Measurements from ENCODE around the gene STARD13. TPM values are rescaled to one million over a fixed set of nuclear protein-coding genes. Genes with fewer than 3 reads are reported as not detected.

The STARD13 gene
- total RNA-seq, 4 donors from 2014 or later, result 36.8 to 65.6 (median 46.0) TPM

- no peak overlapping the region for H3K4me3 ChIP-seq
- no peak for TF ChIP-seq CTCF (IDR thresholded peaks at IDR 0.05)
- no peak for TF ChIP-seq POLR2A (IDR thresholded peaks at IDR 0.05)
- H3K9me3 ChIP-seq, result no peaks in the 10 kb centered on the region
- intact Hi-C loops (cut with DNase I; ENCODE audit: low total_unique reads), result no loop called here
- no peak for DNase-seq
- H3K36me3 ChIP-seq, result no peaks in the 10 kb centered on the region
- H3K4me1 ChIP-seq, result no peaks in the 10 kb centered on the region
- H3K27me3 ChIP-seq, result no peaks in the 10 kb centered on the region
- H3K27ac ChIP-seq, result no peak overlapping the region
These were observed 27.9 kb upstream of the STARD13 start for GRCh38 chr13:33313504-33313903.

- Histone ChIP-seq H3K27ac (peak overlapping the region in 1 of 2 donors; percentile 46), H3K9me3 (no peaks in the 10 kb centered on the region), H3K27me3 (no peaks in the 10 kb centered on the region), H3K36me3 (no peaks in the 10 kb centered on the region), H3K4me1 (no peaks in the 10 kb centered on the region), H3K4me3 (no peak overlapping the region)
- DNase-seq, result no peak
- TF ChIP-seq CTCF (IDR thresholded peaks at IDR 0.05), result no peak
- no peak for TF ChIP-seq POLR2A (IDR thresholded peaks at IDR 0.05)
- intact Hi-C loops (cut with DNase I; ENCODE audit: low total_unique reads), result no loop called here
These were observed 27.3 kb upstream of the STARD13 start for GRCh38 chr13:33312861-33313212.

DNA sequence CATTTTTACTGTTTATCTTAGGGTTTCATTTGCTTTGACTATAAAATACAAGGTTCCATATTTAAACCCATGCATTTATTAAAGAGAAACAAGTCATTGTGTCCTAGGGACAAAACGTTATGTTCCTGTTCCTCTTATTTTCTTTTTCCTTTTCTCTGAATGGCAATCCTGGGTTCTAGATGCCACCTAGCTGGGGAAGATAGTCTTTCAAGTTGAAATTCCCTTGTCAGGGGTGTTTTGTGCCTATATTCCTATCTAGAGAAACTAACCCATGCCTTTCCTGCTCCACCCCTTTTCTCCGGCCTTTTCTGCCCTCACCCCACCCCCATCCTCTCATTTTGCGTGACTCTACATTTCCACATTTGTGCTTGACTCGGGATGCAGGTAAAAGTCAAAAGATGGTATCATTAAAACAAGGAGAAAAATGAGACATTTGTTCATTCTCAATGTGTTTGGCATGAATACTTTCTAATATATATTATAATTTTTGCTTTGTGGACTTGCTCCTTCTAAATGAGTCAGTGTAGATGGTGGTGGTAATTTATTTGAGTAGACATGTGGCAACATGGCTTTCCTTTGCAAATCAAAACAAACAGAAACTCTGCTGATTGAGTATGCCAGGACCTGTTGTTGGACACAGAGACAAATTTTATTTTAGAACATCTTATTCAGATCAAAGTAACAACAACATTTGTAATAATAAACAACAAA is 26.8 kb upstream of the STARD13 start:
- intact Hi-C loops (cut with DNase I; ENCODE audit: low total_unique reads), result no loop called here
- Histone ChIP-seq H3K4me3 (no peak overlapping the region), H3K36me3 (no peaks in the 10 kb centered on the region), H3K4me1 (no peaks in the 10 kb centered on the region), H3K9me3 (no peaks in the 10 kb centered on the region), H3K27me3 (no peaks in the 10 kb centered on the region), H3K27ac (peak overlapping the region; percentile 7 to 46)
- DNase-seq, result no peak
- TF ChIP-seq POLR2A (IDR thresholded peaks at IDR 0.05) (no peak), CTCF (IDR thresholded peaks at IDR 0.05) (peak in 3 of 4 experiments; percentile 10 to 38 (median 34))

DNA sequence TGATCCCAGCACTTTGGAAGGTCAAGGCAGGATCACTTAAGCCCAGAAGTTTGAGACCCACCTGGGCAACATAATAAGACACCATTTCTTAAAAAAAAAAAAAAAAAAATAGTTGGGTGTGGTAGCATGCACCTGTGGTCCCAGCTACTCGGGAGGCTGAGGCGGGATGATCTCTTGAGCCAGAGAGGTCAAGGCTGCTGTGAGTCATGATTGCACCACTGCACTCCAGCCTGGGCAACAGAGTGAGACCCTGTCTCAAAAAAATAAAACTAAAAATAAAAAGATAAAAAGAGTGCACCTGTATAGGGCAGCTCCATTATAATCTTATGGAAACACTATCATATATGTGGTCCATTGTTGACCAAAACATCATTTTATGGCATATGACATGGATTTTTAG is 25.5 kb upstream of the STARD13 start:
- Histone ChIP-seq H3K9me3 (no peaks in the 10 kb centered on the region), H3K36me3 (no peaks in the 10 kb centered on the region), H3K27ac (no peak overlapping the region), H3K4me1 (no peaks in the 10 kb centered on the region), H3K4me3 (no peak overlapping the region), H3K27me3 (no peaks in the 10 kb centered on the region)
- no peak for TF ChIP-seq CTCF (IDR thresholded peaks at IDR 0.05)
- TF ChIP-seq POLR2A (IDR thresholded peaks at IDR 0.05), result no peak
- no peak for DNase-seq
- intact Hi-C loops (cut with DNase I; ENCODE audit: low total_unique reads), result no loop called here

GRCh38 chr13:33310245-33311038 is 24.9 kb upstream of the STARD13 start:
- Histone ChIP-seq H3K36me3 (no peaks in the 10 kb centered on the region), H3K27me3 (no peaks in the 10 kb centered on the region), H3K4me1 (no peaks in the 10 kb centered on the region), H3K27ac (no peak overlapping the region), H3K9me3 (no peaks in the 10 kb centered on the region), H3K4me3 (no peak overlapping the region)
- intact Hi-C loops (cut with DNase I; ENCODE audit: low total_unique reads), result no loop called here
- no peak for TF ChIP-seq POLR2A (IDR thresholded peaks at IDR 0.05)
- no peak for DNase-seq
